Measurements from ENCODE around the gene SV2B.

SV2B gene

GRCh38 chr15:91348752-91349500 is 248.9 kb downstream of the SV2B start:
- H3K4me1 ChIP-seq (ENCODE audit: control insufficient read depth, insufficient read depth, low read length), result no peaks in the 10 kb centered on the region
- POLR2A ChIA-PET, result no interaction called here
- CTCF ChIA-PET, result no interaction called here
- H3K9me3 ChIP-seq (ENCODE audit: control insufficient read depth, insufficient read depth, low read depth, low read length), result no peaks in the 10 kb centered on the region
- no peak overlapping the region for H3K4me3 ChIP-seq (ENCODE audit: low read depth, low read length)
- H3K27ac ChIP-seq (ENCODE audit: extremely low read depth, low read depth, low read length), result no peak overlapping the region
- TF ChIP-seq, protein P1, sequence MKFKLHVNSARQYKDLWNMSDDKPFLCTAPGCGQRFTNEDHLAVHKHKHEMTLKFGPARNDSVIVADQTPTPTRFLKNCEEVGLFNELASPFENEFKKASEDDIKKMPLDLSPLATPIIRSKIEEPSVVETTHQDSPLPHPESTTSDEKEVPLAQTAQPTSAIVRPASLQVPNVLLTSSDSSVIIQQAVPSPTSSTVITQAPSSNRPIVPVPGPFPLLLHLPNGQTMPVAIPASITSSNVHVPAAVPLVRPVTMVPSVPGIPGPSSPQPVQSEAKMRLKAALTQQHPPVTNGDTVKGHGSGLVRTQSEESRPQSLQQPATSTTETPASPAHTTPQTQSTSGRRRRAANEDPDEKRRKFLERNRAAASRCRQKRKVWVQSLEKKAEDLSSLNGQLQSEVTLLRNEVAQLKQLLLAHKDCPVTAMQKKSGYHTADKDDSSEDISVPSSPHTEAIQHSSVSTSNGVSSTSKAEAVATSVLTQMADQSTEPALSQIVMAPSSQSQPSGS (tag by site-specific recombination; IDR thresholded peaks at IDR 0.05; ENCODE audit: low read depth), result no peak
- no peak for TF ChIP-seq ZNF121 (tag by site-specific recombination; IDR thresholded peaks at IDR 0.05)
- no peak for TF ChIP-seq BCL11B (tag by site-specific recombination; IDR thresholded peaks at IDR 0.05; ENCODE audit: low read depth)
- TF ChIP-seq, protein P2, sequence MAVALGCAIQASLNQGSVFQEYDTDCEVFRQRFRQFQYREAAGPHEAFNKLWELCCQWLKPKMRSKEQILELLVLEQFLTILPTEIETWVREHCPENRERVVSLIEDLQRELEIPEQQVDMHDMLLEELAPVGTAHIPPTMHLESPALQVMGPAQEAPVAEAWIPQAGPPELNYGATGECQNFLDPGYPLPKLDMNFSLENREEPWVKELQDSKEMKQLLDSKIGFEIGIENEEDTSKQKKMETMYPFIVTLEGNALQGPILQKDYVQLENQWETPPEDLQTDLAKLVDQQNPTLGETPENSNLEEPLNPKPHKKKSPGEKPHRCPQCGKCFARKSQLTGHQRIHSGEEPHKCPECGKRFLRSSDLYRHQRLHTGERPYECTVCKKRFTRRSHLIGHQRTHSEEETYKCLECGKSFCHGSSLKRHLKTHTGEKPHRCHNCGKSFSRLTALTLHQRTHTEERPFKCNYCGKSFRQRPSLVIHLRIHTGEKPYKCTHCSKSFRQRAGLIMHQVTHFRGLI (tag by site-specific recombination; IDR thresholded peaks at IDR 0.05), result no peak
- no peak for TF ChIP-seq ZNF112 (tag by site-specific recombination; IDR thresholded peaks at IDR 0.05)
- TF ChIP-seq ZNF658 (tag by site-specific recombination; IDR thresholded peaks at IDR 0.05), result no peak
- TF ChIP-seq, protein P3, sequence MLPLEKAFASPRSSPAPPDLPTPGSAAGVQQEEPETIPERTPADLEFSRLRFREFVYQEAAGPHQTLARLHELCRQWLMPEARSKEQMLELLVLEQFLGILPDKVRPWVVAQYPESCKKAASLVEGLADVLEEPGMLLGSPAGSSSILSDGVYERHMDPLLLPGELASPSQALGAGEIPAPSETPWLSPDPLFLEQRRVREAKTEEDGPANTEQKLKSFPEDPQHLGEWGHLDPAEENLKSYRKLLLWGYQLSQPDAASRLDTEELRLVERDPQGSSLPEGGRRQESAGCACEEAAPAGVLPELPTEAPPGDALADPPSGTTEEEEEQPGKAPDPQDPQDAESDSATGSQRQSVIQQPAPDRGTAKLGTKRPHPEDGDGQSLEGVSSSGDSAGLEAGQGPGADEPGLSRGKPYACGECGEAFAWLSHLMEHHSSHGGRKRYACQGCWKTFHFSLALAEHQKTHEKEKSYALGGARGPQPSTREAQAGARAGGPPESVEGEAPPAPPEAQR (tag by site-specific recombination; IDR thresholded peaks at IDR 0.05), result no peak
- TF ChIP-seq ZBTB1 (tag by site-specific recombination; IDR thresholded peaks at IDR 0.05), result no peak
- TF ChIP-seq ZEB2 (tag by site-specific recombination; IDR thresholded peaks at IDR 0.05), result no peak
- TF ChIP-seq, protein P4, sequence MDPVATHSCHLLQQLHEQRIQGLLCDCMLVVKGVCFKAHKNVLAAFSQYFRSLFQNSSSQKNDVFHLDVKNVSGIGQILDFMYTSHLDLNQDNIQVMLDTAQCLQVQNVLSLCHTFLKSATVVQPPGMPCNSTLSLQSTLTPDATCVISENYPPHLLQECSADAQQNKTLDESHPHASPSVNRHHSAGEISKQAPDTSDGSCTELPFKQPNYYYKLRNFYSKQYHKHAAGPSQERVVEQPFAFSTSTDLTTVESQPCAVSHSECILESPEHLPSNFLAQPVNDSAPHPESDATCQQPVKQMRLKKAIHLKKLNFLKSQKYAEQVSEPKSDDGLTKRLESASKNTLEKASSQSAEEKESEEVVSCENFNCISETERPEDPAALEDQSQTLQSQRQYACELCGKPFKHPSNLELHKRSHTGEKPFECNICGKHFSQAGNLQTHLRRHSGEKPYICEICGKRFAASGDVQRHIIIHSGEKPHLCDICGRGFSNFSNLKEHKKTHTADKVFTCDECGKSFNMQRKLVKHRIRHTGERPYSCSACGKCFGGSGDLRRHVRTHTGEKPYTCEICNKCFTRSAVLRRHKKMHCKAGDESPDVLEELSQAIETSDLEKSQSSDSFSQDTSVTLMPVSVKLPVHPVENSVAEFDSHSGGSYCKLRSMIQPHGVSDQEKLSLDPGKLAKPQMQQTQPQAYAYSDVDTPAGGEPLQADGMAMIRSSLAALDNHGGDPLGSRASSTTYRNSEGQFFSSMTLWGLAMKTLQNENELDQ (tag by site-specific recombination; IDR thresholded peaks at IDR 0.05; ENCODE audit: low read depth), result no peak
- TF ChIP-seq ZNF311 (tag by site-specific recombination; IDR thresholded peaks at IDR 0.05; ENCODE audit: borderline replicate concordance), result no peak
- no peak for TF ChIP-seq SP7 (tag by site-specific recombination; IDR thresholded peaks at IDR 0.05)
- TF ChIP-seq WT1 (tag by site-specific recombination; IDR thresholded peaks at IDR 0.05), result no peak
- no peak for TF ChIP-seq ZNF76 (tag by site-specific recombination; IDR thresholded peaks at IDR 0.05; ENCODE audit: borderline replicate concordance, low read depth)
- no peak for TF ChIP-seq ZNF366 (tag by site-specific recombination; conservative IDR thresholded peaks at IDR 0.05)
- TF ChIP-seq, protein P5, sequence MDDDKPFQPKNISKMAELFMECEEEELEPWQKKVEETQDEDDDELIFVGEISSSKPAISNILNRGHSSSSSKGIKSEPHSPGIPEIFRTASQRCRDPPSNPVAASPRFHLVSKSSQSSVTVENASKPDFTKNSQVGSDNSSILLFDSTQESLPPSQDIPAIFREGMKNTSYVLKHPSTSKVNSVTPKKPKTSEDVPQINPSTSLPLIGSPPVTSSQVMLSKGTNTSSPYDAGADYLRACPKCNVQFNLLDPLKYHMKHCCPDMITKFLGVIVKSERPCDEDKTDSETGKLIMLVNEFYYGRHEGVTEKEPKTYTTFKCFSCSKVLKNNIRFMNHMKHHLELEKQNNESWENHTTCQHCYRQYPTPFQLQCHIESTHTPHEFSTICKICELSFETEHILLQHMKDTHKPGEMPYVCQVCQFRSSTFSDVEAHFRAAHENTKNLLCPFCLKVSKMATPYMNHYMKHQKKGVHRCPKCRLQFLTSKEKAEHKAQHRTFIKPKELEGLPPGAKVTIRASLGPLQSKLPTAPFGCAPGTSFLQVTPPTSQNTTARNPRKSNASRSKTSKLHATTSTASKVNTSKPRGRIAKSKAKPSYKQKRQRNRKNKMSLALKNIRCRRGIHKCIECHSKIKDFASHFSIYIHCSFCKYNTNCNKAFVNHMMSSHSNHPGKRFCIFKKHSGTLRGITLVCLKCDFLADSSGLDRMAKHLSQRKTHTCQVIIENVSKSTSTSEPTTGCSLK (tag by site-specific recombination; IDR thresholded peaks at IDR 0.05), result no peak
- H3K36me3 ChIP-seq (ENCODE audit: control insufficient read depth in 2 of 2, insufficient read depth in 1 of 2, low read length in 2 of 2), result no peaks in the 10 kb centered on the region
